HK-2 (cell line): ENCODE data around the gene MAML3.

Source experiments
- DNase-seq: peaks from one replicate; pipeline ENCODE4 v3.0.0-alpha.2; 2018; ENCODE audit not compliant: unreplicated experiment

Gene MAML3

GRCh38 chr4:140156529-140157171 is 2.7 kb upstream of the MAML3 start:
- no peak for DNase-seq

- no peak for DNase-seq
These were observed 548 bp upstream of the MAML3 start for GRCh38 chr4:140154572-140154891.

GRCh38 chr4:140153419-140153717 is 616 bp downstream of the MAML3 start:
- DNase-seq: no peak

- peak; percentile 14 for DNase-seq
These were observed 1.1 kb downstream of the MAML3 start for GRCh38 chr4:140152751-140153418.

- DNase-seq: peak; percentile 30
These were observed 1.8 kb downstream of the MAML3 start for GRCh38 chr4:140152013-140152703.

GRCh38 chr4:140151699-140152012 is 2.3 kb downstream of the MAML3 start:
- peak; percentile 42 for DNase-seq

GRCh38 chr4:140150886-140151698 is 2.9 kb downstream of the MAML3 start:
- DNase-seq: peak; percentile 73

- no peak for DNase-seq
These were observed 3.4 kb downstream of the MAML3 start for GRCh38 chr4:140150636-140150885.

- DNase-seq: peak; percentile 28
These were observed 3.9 kb downstream of the MAML3 start for GRCh38 chr4:140149846-140150635.

DNA sequence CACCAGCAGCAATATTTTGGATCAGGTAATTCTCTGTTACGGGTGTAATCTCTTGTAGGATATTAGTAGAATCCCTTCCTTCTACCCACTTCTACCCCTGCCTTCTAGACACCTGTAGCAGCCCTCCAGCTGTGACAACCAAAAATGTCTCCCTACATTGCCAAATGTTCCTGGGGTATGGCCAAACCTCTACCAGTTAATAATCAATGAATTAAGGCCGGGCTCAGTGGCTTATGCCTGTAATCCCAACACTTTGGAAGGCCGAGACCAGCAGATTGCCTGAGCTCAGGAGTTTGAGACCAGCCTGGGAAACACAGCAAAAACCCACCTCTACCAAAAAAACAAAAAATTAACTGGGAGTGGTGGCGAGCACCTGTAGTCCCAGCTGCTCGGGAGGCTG is 9.9 kb downstream of the MAML3 start:
- no peak for DNase-seq

GRCh38 chr4:140141210-140141835 is 12.7 kb downstream of the MAML3 start:
- DNase-seq: no peak

- DNase-seq: no peak
These were observed 13.4 kb downstream of the MAML3 start for GRCh38 chr4:140140566-140140965.

DNA sequence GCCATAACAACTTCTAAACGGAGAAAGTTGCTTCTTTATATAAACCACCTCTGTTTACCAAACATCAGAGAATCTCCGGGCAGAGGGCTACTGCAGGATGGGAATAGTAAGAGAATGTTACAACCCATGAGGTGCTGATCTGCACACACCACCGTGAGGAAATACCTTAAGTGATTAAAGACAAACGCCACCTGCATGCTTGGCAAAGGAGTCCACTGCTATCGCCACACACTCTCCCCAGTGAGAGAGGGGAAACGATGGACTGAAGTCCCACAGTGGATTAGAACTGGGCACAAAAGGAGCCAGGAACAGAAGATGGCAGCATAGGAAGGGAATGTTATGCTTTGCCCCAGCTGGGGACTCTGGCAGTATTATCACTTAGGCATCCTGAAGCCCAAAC is 15.6 kb downstream of the MAML3 start:
- no peak for DNase-seq

- DNase-seq: no peak
These were observed 16.3 kb downstream of the MAML3 start for GRCh38 chr4:140137671-140138070.

- no peak for DNase-seq
These were observed 17.5 kb downstream of the MAML3 start for GRCh38 chr4:140136509-140136908.

DNA sequence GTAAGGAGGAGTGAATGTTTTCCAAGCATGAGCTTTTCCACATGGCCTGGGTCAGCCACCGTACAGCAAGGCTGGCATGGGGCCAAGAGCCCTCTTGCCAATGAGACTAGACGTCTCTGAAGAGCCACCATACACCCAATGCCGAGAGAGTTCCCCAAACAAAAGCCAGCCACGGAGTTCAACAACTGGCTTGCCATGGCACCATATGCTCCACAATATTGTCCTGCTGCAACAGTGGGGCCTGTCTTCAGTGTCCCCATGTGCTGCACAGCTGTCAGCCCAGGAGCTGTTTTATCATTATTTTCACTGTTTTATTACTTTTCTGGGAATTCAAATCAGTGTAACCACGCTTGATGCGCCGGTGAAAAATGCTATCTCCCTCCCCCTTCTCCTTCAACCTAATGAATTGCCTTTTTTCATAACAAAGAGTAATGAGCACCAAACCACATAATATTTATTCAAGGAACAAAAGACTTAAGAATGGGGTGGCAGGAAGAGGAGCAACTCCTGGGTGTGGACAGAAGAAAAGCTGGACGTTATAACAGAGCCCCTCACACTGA is 18.4 kb downstream of the MAML3 start:
- DNase-seq: no peak

DNA sequence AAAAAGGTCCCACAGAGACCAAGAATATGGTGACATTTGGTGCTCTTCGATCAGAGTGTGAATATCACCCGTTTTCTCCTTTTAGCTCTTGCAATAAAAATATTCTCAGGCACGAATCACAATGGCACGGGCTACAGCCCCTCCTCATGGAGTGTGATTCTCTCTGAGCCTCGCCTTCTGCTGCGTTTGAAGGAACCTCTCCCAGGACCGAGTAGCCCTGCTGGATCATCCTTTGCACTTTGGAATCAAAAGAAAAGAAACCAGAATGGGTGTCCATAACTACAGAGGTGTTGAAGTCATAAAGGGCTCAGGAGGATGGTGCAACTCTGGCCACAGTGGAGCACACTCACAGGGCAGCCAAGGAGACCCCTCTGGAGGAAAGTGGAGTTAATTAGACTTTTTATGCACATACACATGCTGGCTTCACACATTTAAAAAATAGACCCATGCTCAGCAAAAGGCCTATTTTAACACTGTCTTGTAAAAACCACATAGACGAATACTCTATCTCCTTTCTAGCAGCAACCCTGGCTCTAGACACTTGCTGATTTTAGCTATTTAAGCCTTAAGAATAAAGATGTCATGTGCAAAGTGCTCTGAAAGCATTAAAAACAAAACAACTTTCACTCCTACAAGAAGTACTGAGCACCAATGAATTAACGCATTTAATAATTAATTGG is 19.1 kb downstream of the MAML3 start:
- DNase-seq: no peak

DNA sequence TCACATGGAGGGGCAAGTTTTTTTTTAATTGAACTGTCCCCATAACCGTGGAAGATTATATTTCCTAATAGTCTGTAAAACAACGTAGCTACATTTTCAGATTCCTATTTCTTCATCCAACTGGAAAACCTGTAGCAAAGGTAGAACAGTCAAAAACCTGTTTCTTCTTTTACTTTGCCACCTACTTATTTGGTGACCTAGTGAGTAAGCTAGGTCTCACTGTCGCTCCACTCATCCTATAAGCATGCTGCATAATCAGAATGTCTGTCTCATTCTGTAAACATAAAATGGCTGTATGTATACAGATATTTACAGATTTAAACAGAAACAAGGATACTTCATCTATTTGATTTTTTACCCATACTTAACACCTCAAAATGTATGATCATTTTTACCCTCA is 20.4 kb downstream of the MAML3 start:
- DNase-seq: no peak

GRCh38 chr4:140131675-140132229 is 22.2 kb downstream of the MAML3 start:
- no peak for DNase-seq

- DNase-seq: no peak
These were observed 23.3 kb downstream of the MAML3 start for GRCh38 chr4:140130677-140131076.

GRCh38 chr4:140127422-140127821 is 26.6 kb downstream of the MAML3 start:
- no peak for DNase-seq
